DMS53 treated with DMSO at 0.1 percent for 48 hours (cell line): ENCODE data around the gene SNX22.

ENCODE experiments used
- DNase-seq: peaks from one replicate; lab custom pipeline; 2025; ENCODE audit not compliant: unreplicated experiment; lab: John Stamatoyannopoulos, UW

Gene SNX22

GRCh38 chr15:64155802-64156651 lies 4.5 kb downstream of the SNX22 start:
- no peak for DNase-seq

GRCh38 chr15:64156652-64157331 lies 5.3 kb downstream of the SNX22 start:
- DNase-seq, result no peak

- no peak for DNase-seq
Measured at GRCh38 chr15:64157599-64158125, 6.1 kb downstream of the SNX22 start.

GRCh38 chr15:64158363-64159134 lies 7.0 kb downstream of the SNX22 start:
- no peak for DNase-seq

GRCh38 chr15:64161688-64162477 lies 10.4 kb downstream of the SNX22 start:
- no peak for DNase-seq

- DNase-seq, result no peak
Measured at GRCh38 chr15:64162478-64162868, 10.9 kb downstream of the SNX22 start.

GRCh38 chr15:64162869-64163658 lies 11.5 kb downstream of the SNX22 start, which contains the start of gene PPIB:
Gene PPIB, minus strand, starts transcription at chr15:64163022. Its CDS starts 36 bp downstream, at chr15:64162986.
- peak; percentile 85 for DNase-seq

- DNase-seq, result peak; percentile 50
Measured at GRCh38 chr15:64163659-64164362, 12.3 kb downstream of the SNX22 start.

GRCh38 chr15:64164436-64164835 lies 12.9 kb downstream of the SNX22 start:
- no peak for DNase-seq

GRCh38 chr15:64166102-64166890 lies 14.8 kb downstream of the SNX22 start:
- DNase-seq, result no peak

GRCh38 chr15:64180235-64180824 lies 28.8 kb downstream of the SNX22 start:
- DNase-seq, result no peak

GRCh38 chr15:64182859-64183370 lies 31.4 kb downstream of the SNX22 start:
- no peak for DNase-seq

- DNase-seq, result no peak
Measured at GRCh38 chr15:64185146-64185911, 33.8 kb downstream of the SNX22 start.

GRCh38 chr15:64187396-64188191 lies 36.1 kb downstream of the SNX22 start:
- DNase-seq, result no peak

GRCh38 chr15:64191971-64192830 lies 40.7 kb downstream of the SNX22 start:
- DNase-seq, result no peak
